H1 (cell line): ENCODE measurements around the gene ZDHHC20. TPM values are rescaled to one million over a fixed set of nuclear protein-coding genes. Genes with fewer than 3 reads are reported as not detected.

Source experiments
- CTCF ChIA-PET: fragments of 300-600 bp; sonication (Branson Sonifier 250); formaldehyde crosslinking; loops from one replicate; lab custom pipeline; 2021; ENCODE audit not compliant: partially characterized antibody; lab: Charles Lee
- POLR2A ChIA-PET: fragments of 300-600 bp; sonication (Branson Sonifier 250); formaldehyde crosslinking; loops from one replicate; lab custom pipeline; 2021; ENCODE audit warnings: inconsistent platforms; ENCODE audit not compliant: partially characterized antibody; lab: Charles Lee
- DNase-seq, 2 experiments: peaks; one replicate each; pipeline versions ENCODE4 v3.0.0 to v3.0.0-alpha.2; 2010 to 2022; ENCODE audit warnings: low spot score in 2 of 2, low read depth in 1 of 2, mixed read lengths in 1 of 2
- FAIRE-seq: peaks from 2 replicates; lab custom pipeline; 2011; peaks lifted over from hg19 to GRCh38; lab: Jason Lieb, UNC
- H2AFZ ChIP-seq: 2 replicates; pipeline ENCODE4 v1.8.1; 2012; ENCODE audit warnings: low read length, inconsistent platforms
- H2AK5ac ChIP-seq: 2 replicates; pipeline ENCODE4 v1.6.1; 2013; ENCODE audit warnings: low read depth, low read length
- H2BK120ac ChIP-seq: replicated peaks from 2 replicates; pipeline ENCODE3; 2013; ENCODE audit warnings: low read depth, low read length, inconsistent platforms
- H2BK12ac ChIP-seq: 2 replicates; pipeline ENCODE4 v1.6.1; 2013; ENCODE audit warnings: low read depth, low read length
- H2BK15ac ChIP-seq: 2 replicates; pipeline ENCODE4 v1.6.1; 2013; ENCODE audit warnings: low read length
- H2BK20ac ChIP-seq: 2 replicates; pipeline ENCODE4 v1.6.1; 2013; ENCODE audit warnings: low read length
- H2BK5ac ChIP-seq: 2 replicates; pipeline ENCODE4 v1.6.1; 2013; ENCODE audit warnings: low read depth, low read length
- H3K14ac ChIP-seq: 2 replicates; pipeline ENCODE4 v1.6.1; 2013; ENCODE audit warnings: inconsistent platforms; ENCODE audit not compliant: insufficient read length
- H3K18ac ChIP-seq: 2 replicates; pipeline ENCODE4 v1.6.1; 2013; ENCODE audit warnings: low read length; ENCODE audit errors: extremely low read depth
- H3K23ac ChIP-seq: 2 replicates; pipeline ENCODE4 v1.6.1; 2013; ENCODE audit warnings: inconsistent platforms; ENCODE audit not compliant: insufficient read length
- H3K23me2 ChIP-seq: 2 replicates; pipeline ENCODE4 v1.6.1; 2013; ENCODE audit warnings: low read depth, low read length
- H3K27ac ChIP-seq: 2 replicates; pipeline ENCODE4 v1.6.1; 2011; ENCODE audit warnings: low read depth, low read length, inconsistent platforms
- H3K27me3 ChIP-seq, 4 experiments: replicated peaks in 1 of 4; 1 replicate in 1 of 4; 2 replicates in 3 of 4; pipeline versions ENCODE4 v1.6.1 to v1.8.1; 2011 to 2013; ENCODE audit warnings: low read length in 3 of 4, mild to moderate bottlenecking in 3 of 4, inconsistent platforms in 2 of 4, mixed read lengths in 2 of 4, moderate library complexity in 1 of 4; ENCODE audit not compliant: control insufficient read depth in 3 of 4, insufficient read depth in 3 of 4; ENCODE audit errors: extremely low read depth in 1 of 4
- H3K36me3 ChIP-seq, 4 experiments: 2 replicates each; pipeline versions ENCODE4 v1.6.1 to v1.8.1; 2011 to 2013; ENCODE audit warnings: mild to moderate bottlenecking in 4 of 4, low read length in 3 of 4, moderate library complexity in 2 of 4, control low read depth in 1 of 4, inconsistent platforms in 1 of 4; ENCODE audit not compliant: insufficient read depth in 4 of 4, control insufficient read depth in 2 of 4
- H3K4ac ChIP-seq: replicated peaks from 2 replicates; pipeline ENCODE3; 2013; ENCODE audit warnings: low read length, low read depth, mixed read lengths, inconsistent platforms; ENCODE audit not compliant: insufficient read length
- H3K4me1 ChIP-seq, 4 experiments: replicated peaks in 1 of 4; 1 replicate in 1 of 4; 2 replicates in 3 of 4; pipeline versions ENCODE4 v1.6.1 to v1.8.1; 2011 to 2013; ENCODE audit warnings: low read length in 3 of 4, inconsistent platforms in 2 of 4, mixed read lengths in 1 of 4; ENCODE audit not compliant: insufficient read depth in 4 of 4, control insufficient read depth in 3 of 4
- H3K4me2 ChIP-seq, 2 experiments: 2 replicates each; pipeline versions ENCODE4 v1.6.1 to v1.8.1; 2011 to 2013; ENCODE audit warnings: low read depth in 2 of 2, low read length in 2 of 2, control low read depth in 1 of 2, inconsistent platforms in 1 of 2, mild to moderate bottlenecking in 1 of 2; ENCODE audit not compliant: insufficient read depth in 1 of 2
- H3K4me3 ChIP-seq, 4 experiments: fragments of 200-600, 300-600 bp in 1 of 4; sonication (generic), shearing (Covaris generic), sonication (Bioruptor Twin) in 1 of 4; 2 replicates each; pipeline versions ENCODE4 v1.5.1 to v1.8.1; 2011 to 2016; ENCODE audit warnings: low read length in 4 of 4, low read depth in 3 of 4, control low read depth in 2 of 4, inconsistent platforms in 2 of 4, mild to moderate bottlenecking in 2 of 4, mixed read lengths in 1 of 4, moderate library complexity in 1 of 4; ENCODE audit not compliant: insufficient read depth in 2 of 4; ENCODE audit errors: extremely low read depth in 1 of 4
- H3K56ac ChIP-seq: replicated peaks from 2 replicates; pipeline ENCODE3; 2013; ENCODE audit warnings: low read depth, mild to moderate bottlenecking, mixed read lengths, low read length, inconsistent platforms; ENCODE audit not compliant: insufficient read length
- H3K79me1 ChIP-seq: 2 replicates; pipeline ENCODE4 v1.6.1; 2013; ENCODE audit warnings: low read depth, low read length, control low read depth
- H3K79me2 ChIP-seq, 2 experiments: 2 replicates each; pipeline versions ENCODE4 v1.6.1 to v1.8.1; 2012 to 2013; ENCODE audit warnings: low read length in 2 of 2, mild to moderate bottlenecking in 2 of 2, inconsistent platforms in 1 of 2; ENCODE audit not compliant: insufficient read depth in 2 of 2, control insufficient read depth in 1 of 2
- H3K9ac ChIP-seq, 4 experiments: replicated peaks in 1 of 4; 1 replicate in 1 of 4; 2 replicates in 3 of 4; pipeline versions ENCODE4 v1.6.1 to v1.8.1; 2011 to 2013; ENCODE audit warnings: low read depth in 3 of 4, low read length in 3 of 4, control low read depth in 2 of 4, mild to moderate bottlenecking in 2 of 4, moderate library complexity in 2 of 4, inconsistent platforms in 1 of 4; ENCODE audit errors: extremely low read depth in 1 of 4
- H3K9me3 ChIP-seq, 2 experiments: 2 replicates each; pipeline versions ENCODE4 v1.6.1 to v1.8.1; 2012 to 2013; ENCODE audit warnings: mild to moderate bottlenecking in 2 of 2, moderate library complexity in 2 of 2, control low read depth in 1 of 2, inconsistent platforms in 1 of 2, low read depth in 1 of 2, low read length in 1 of 2, mixed read lengths in 1 of 2; ENCODE audit not compliant: insufficient read depth in 2 of 2
- H4K20me1 ChIP-seq, 2 experiments: replicated peaks in 1 of 2; 2 replicates each; pipeline versions ENCODE3 to v1.8.1; 2011 to 2013; ENCODE audit warnings: inconsistent platforms in 2 of 2, low read length in 2 of 2, mild to moderate bottlenecking in 1 of 2; ENCODE audit not compliant: insufficient read depth in 2 of 2, control insufficient read depth in 1 of 2
- H4K5ac ChIP-seq: 2 replicates; pipeline ENCODE4 v1.6.1; 2013; ENCODE audit warnings: low read length, low read depth, mixed read lengths, inconsistent platforms; ENCODE audit not compliant: insufficient read length
- H4K8ac ChIP-seq: 2 replicates; pipeline ENCODE4 v1.8.0; 2013; ENCODE audit warnings: mild to moderate bottlenecking, moderate library complexity, low read length, inconsistent platforms; ENCODE audit not compliant: insufficient read depth; ENCODE audit errors: extremely low read depth
- H4K91ac ChIP-seq: replicated peaks from 2 replicates; pipeline ENCODE3; 2013; ENCODE audit warnings: low read length, mixed read lengths, inconsistent platforms; ENCODE audit not compliant: insufficient read length
- CTCF ChIP-seq, 3 experiments: IDR thresholded peaks; 1 replicate in 2 of 3; 2 replicates in 1 of 3; pipeline versions ENCODE4 v1.5.1 to v1.6.1; 2011; ENCODE audit warnings: low read length in 3 of 3, mild to moderate bottlenecking in 3 of 3, inconsistent platforms in 2 of 3, low read depth in 1 of 3, moderate library complexity in 1 of 3; ENCODE audit not compliant: insufficient read depth in 1 of 3; ENCODE audit errors: control extremely low read depth in 1 of 3
- FOSL1 ChIP-seq: IDR thresholded peaks from 2 replicates; pipeline ENCODE4 v1.6.1; 2011; ENCODE audit warnings: mild to moderate bottlenecking, low read depth, low read length, moderate library complexity; ENCODE audit not compliant: insufficient read depth
- RAD21 ChIP-seq, 2 experiments: IDR thresholded peaks in 1 of 2; conservative IDR thresholded peaks in 1 of 2; 2 replicates each; pipeline ENCODE4 v1.6.1; 2011; ENCODE audit warnings: low read depth in 2 of 2, low read length in 2 of 2, improper control_type of control experiment in 1 of 2, inconsistent platforms in 1 of 2, mild to moderate bottlenecking in 1 of 2, moderate library complexity in 1 of 2
- RBBP5 ChIP-seq: IDR thresholded peaks from 2 replicates; pipeline ENCODE4 v1.7.1; 2012; ENCODE audit warnings: low read depth, mild to moderate bottlenecking, inconsistent platforms, low read length, moderate library complexity, borderline replicate concordance
- ZNF274 ChIP-seq: IDR thresholded peaks from 2 replicates; pipeline ENCODE4 v1.7.0; 2012; ENCODE audit warnings: low read length, borderline replicate concordance; ENCODE audit errors: extremely low read depth
- WGBS, 2 experiments: shearing (Covaris generic) in 1 of 2; methylation state at CpG; one replicate each; pipeline versions ENCODE4 v1.1.6 to v1.1.7; 2013 to 2015; ENCODE audit warnings: low lambda C conversion rate in 2 of 2, mixed read lengths in 2 of 2, inconsistent platforms in 1 of 2, low coverage in 1 of 2, missing lambda C conversion rate in 1 of 2; ENCODE audit not compliant: insufficient replicate concordance in 2 of 2, insufficient coverage in 1 of 2, insufficient read length in 1 of 2; ENCODE audit errors: extremely low coverage in 1 of 2, missing lambda C conversion rate in 1 of 2; 5-methylcytosine and 5-hydroxymethylcytosine counted together
- polyA plus RNA-seq, 7 experiments: library from polyadenylated mRNA; depleted of rRNA in 3 of 7; stranded (reverse) in 5 of 7; unstranded in 2 of 7; fragments of >200 nt in 5 of 7; fragments of 200-250 nt in 2 of 7; gene quantifications; 1 replicate in 5 of 7; 2 replicates in 1 of 7; 4 replicates in 1 of 7; pipeline versions ENCODE4 v1.2.1 to v1.2.3, GENCODE V29; 2011 to 2013; ENCODE audit warnings: missing spikeins in 2 of 7, mixed read lengths in 2 of 7
- total RNA-seq: library from RNA; stranded (reverse); fragmentation: NEBNext Ultra II Directional; extraction: Animal tissue kit (Norgen Biotek cat#: 25700); gene quantifications from 2 replicates; pipeline ENCODE4 v1.2.1, GENCODE V29; 2021

The ZDHHC20 gene
- total and polyA plus RNA-seq, 2 of the 8 experiments (the other 6 are each of a cell fraction or from before 2014, with no cell fraction given), result 16.4 to 89.0 TPM

- Histone ChIP-seq H4K20me1 (no peaks in the 10 kb centered on the region), H3K9me3 (no peaks in the 10 kb centered on the region), H4K91ac (no peak overlapping the region), H3K27me3 (no peaks in the 10 kb centered on the region), H2BK20ac (no peak overlapping the region), H3K4ac (no peak overlapping the region), H3K14ac (no peak overlapping the region), H3K23ac (no peak overlapping the region), H3K4me1 (no peaks in the 10 kb centered on the region), H3K4me3 (no peak overlapping the region), H2BK12ac (no peak overlapping the region), H3K79me1 (no peaks in the 10 kb centered on the region), H3K18ac (no peak overlapping the region; the same call in 1 of the 2 replicates), H2BK120ac (no peak overlapping the region), H2AK5ac (no peak overlapping the region), H4K5ac (no peak overlapping the region), H2BK15ac (no peak overlapping the region), H3K36me3 (no peaks in the 10 kb centered on the region), H2BK5ac (no peak overlapping the region), H4K8ac (0 out of 2 replicates have a peak overlapping the region, but pooled peaks have one; percentile 51), H3K79me2 (no peaks in the 10 kb centered on the region), H3K27ac (no peak overlapping the region), H3K23me2 (no peaks in the 10 kb centered on the region), H3K4me2 (no peak overlapping the region), H3K9ac (no peak overlapping the region), H3K56ac (no peak overlapping the region), H2AFZ (no peak overlapping the region)
- 93% methylated on average over 10 of the region's 10 CpGs; no CpG with 5 or more reads in 1 of the 2 experiments for WGBS, 2 experiments
- no peak for FAIRE-seq
- no peak for DNase-seq
- ChIA-PET POLR2A (interaction anchor here (0.9 to 1.7 kb wide), 4 partner anchors 9 to 21 kb away, joined by 3 to 6 read pairs (median 4); no protein-coding TSS in a partner anchor), CTCF (interaction anchor here (0.9 to 2.0 kb wide), 6 partner anchors 10 to 129 kb away, joined by 3 to 9 read pairs (median 4); no protein-coding TSS in a partner anchor)
- TF ChIP-seq ZNF274 (no peak), RBBP5 (no peak), CTCF (IDR thresholded peaks at IDR 0.05; ENCODE audit: control extremely low read depth in 1 of 3, insufficient read depth in 1 of 3, low read depth in 1 of 3, low read length in 3 of 3) (peak; percentile 25 to 36 (median 27); a peak in 3 of 4 replicates), FOSL1 (no peak), RAD21 (IDR thresholded peaks at IDR 0.05 in 1 of 2, conservative IDR thresholded peaks at IDR 0.05 in 1 of 2; ENCODE audit: low read depth in 2 of 2, low read length in 2 of 2) (peak; percentile 21 to 47; a peak in 3 of 4 replicates)
Observed at GRCh38 chr13:21347753-21348318, 111.3 kb downstream of the ZDHHC20 start.
